Left lung (tissue), 10 donors: ENCODE data around the gene EIPR1. TPM values are rescaled to one million over a fixed set of nuclear protein-coding genes. Genes with fewer than 3 reads are reported as not detected.

Source experiments
- ATAC-seq: fragments of 200-7000 bp; cut with Tn5 transposase; one replicate; pipeline ENCODE4 v1.9.1; 2020; ENCODE audit warnings: moderate library complexity
- DNase-seq, 4 donors: peaks; one replicate each; pipeline ENCODE4 v3.0.0-alpha.2; 2013 to 2020
- H3K27ac ChIP-seq, 2 donors: fragments of 200-600 bp; sonication (generic) in 1 of 2; one replicate each; pipeline versions ENCODE4 v1.5.0 to v1.8.0; 2020 to 2021
- H3K27me3 ChIP-seq, 2 donors: fragments of 200-600 bp; sonication (generic) in 1 of 2; one replicate each; pipeline versions ENCODE4 v1.5.0 to v1.8.0; 2020 to 2021
- H3K36me3 ChIP-seq, 2 donors: fragments of 200-600 bp; sonication (generic) in 1 of 2; one replicate each; pipeline versions ENCODE4 v1.5.0 to v1.8.0; 2020 to 2021
- H3K4me1 ChIP-seq, 2 donors: fragments of 200-600 bp; one replicate each; pipeline ENCODE4 v1.8.0; 2021
- H3K4me3 ChIP-seq, 2 donors: fragments of 200-600 bp; sonication (generic) in 1 of 2; one replicate each; pipeline versions ENCODE4 v1.5.0 to v1.8.0; 2020 to 2021; ENCODE audit warnings: mild to moderate bottlenecking in 1 of 2
- H3K9me3 ChIP-seq, 2 donors: fragments of 200-600 bp; sonication (generic) in 1 of 2; one replicate each; pipeline versions ENCODE4 v1.5.0 to v1.8.0; 2020 to 2021
- intact Hi-C, 2 donors: fragments of 100-400 bp; cut with DNase I; formaldehyde crosslinking; loops; one replicate each; pipeline versions ENCODE4 v1.11.2 to v1.14.2; 2022
- polyA plus RNA-seq, 6 donors: library from polyadenylated mRNA; unstranded; fragments of 120-200 nt; gene quantifications; one replicate each; pipeline ENCODE4 v1.2.1, GENCODE V29; 2013; ENCODE audit not compliant: insufficient read length in 6 of 6
- total RNA-seq, 2 donors: library from RNA; stranded (reverse); fragmentation: NEBNext Ultra II Directional; extraction: Animal tissue kit (Norgen Biotek cat#: 25700); gene quantifications; one replicate each; pipeline ENCODE4 v1.2.1, GENCODE V29; 2021
- TF ChIP-seq, protein P1 (sequence below), 2 donors: fragments of 200-600 bp; sonication (generic) in 1 of 2; IDR thresholded peaks; one replicate each; pipeline versions ENCODE4 v1.5.0 to v1.8.0; 2021; ENCODE audit warnings: antibody characterized with exemption in 2 of 2
- donor health status: DM: no; HTN: yes; CAD: no.
- donor health status: DM: no; HTN: no; CAD: no.

The EIPR1 gene
- total and polyA plus RNA-seq, 8 donors: 18.1 to 24.4 (median 21.0) TPM

DNA sequence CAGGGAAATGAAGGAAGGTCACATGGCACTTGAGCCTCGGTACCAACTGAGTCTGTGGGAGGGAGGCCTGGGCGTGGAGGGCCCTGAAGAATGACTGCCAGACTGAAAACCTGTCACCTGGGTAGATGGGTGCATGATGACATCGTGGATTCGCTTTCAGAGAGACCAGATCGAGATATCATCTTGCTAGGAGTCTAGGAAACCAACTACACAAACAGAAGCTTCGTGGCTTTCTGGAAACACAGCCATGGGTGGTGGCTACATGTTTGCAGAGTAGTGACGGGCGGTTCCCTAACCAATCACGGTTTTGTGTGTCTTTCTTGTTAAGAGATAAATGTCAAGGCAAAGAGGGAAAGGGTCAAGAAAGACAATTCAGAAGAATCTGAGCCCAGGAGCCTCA, 155.0 kb downstream of the EIPR1 start:
- intact Hi-C loops: no loop called here
- Histone ChIP-seq H3K36me3 (no peaks in the 10 kb centered on the region), H3K9me3 (peaks cover 0 to 29% of the 10 kb centered on the region in 2 donors), H3K4me3 (no peak overlapping the region), H3K4me1 (no peaks in the 10 kb centered on the region), H3K27ac (peak overlapping the region in 1 of 2 donors; percentile 41), H3K27me3 (no peaks in the 10 kb centered on the region)
- DNase-seq (no peak), ATAC-seq (no peak)
- TF ChIP-seq, protein P1, sequence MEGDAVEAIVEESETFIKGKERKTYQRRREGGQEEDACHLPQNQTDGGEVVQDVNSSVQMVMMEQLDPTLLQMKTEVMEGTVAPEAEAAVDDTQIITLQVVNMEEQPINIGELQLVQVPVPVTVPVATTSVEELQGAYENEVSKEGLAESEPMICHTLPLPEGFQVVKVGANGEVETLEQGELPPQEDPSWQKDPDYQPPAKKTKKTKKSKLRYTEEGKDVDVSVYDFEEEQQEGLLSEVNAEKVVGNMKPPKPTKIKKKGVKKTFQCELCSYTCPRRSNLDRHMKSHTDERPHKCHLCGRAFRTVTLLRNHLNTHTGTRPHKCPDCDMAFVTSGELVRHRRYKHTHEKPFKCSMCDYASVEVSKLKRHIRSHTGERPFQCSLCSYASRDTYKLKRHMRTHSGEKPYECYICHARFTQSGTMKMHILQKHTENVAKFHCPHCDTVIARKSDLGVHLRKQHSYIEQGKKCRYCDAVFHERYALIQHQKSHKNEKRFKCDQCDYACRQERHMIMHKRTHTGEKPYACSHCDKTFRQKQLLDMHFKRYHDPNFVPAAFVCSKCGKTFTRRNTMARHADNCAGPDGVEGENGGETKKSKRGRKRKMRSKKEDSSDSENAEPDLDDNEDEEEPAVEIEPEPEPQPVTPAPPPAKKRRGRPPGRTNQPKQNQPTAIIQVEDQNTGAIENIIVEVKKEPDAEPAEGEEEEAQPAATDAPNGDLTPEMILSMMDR (IDR thresholded peaks at IDR 0.05): no peak

DNA sequence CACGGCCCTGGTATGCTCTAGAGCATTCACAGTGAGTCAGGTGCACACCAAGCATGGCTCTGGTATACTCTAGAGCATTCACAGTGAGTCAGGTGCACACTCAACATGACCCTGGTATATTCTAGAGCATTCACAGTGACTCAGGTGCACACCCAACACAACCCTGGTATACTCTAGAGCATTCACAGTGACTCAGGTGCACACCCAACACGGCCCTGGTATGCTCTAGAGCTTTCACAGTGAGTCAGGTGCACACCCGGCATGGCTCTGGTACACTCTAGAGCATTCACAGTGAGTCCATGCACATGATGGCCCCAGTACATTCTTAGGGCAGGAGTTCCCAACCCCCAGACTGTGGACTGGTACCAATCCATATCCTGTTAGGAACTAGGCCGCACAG, 158.1 kb downstream of the EIPR1 start:
- no peak for DNase-seq
- TF ChIP-seq, protein P1 (IDR thresholded peaks at IDR 0.05): no peak
- H3K27me3 ChIP-seq: no peaks in the 10 kb centered on the region
- H3K36me3 ChIP-seq: no peaks in the 10 kb centered on the region
- intact Hi-C loops: no loop called here
- no peak for ATAC-seq
- no peak overlapping the region for H3K4me3 ChIP-seq
- no peaks in the 10 kb centered on the region for H3K4me1 ChIP-seq
- H3K27ac ChIP-seq: no peak overlapping the region
- peaks cover 0 to 16% of the 10 kb centered on the region in 2 donors for H3K9me3 ChIP-seq

DNA sequence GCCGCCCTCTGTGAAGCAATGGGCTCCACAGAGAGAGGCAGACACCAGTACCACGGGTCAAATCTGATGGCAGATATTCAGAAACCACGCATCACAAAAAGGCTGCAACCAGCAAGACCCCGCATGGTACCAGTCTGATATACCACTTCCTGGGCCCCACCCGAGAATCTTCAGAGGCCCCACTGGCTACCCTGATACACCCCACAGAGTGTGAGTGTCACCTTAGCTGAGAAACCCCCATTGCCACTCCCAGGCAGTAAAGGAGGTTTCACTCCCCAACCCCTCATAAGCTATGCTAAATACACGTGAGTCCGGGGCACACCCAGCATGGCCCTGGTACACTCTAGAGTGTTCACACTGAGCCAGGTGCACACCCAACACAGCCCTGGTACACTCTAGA, 160.0 kb downstream of the EIPR1 start:
- Histone ChIP-seq H3K4me1 (no peaks in the 10 kb centered on the region), H3K27ac (no peak overlapping the region), H3K27me3 (no peaks in the 10 kb centered on the region), H3K36me3 (peaks cover 0 to 8% of the 10 kb centered on the region in 2 donors), H3K4me3 (no peak overlapping the region), H3K9me3 (peaks cover 0 to 6% of the 10 kb centered on the region in 2 donors)
- ATAC-seq (no peak), DNase-seq (no peak)
- TF ChIP-seq, protein P1 (IDR thresholded peaks at IDR 0.05): no peak
- intact Hi-C loops: no loop called here

DNA sequence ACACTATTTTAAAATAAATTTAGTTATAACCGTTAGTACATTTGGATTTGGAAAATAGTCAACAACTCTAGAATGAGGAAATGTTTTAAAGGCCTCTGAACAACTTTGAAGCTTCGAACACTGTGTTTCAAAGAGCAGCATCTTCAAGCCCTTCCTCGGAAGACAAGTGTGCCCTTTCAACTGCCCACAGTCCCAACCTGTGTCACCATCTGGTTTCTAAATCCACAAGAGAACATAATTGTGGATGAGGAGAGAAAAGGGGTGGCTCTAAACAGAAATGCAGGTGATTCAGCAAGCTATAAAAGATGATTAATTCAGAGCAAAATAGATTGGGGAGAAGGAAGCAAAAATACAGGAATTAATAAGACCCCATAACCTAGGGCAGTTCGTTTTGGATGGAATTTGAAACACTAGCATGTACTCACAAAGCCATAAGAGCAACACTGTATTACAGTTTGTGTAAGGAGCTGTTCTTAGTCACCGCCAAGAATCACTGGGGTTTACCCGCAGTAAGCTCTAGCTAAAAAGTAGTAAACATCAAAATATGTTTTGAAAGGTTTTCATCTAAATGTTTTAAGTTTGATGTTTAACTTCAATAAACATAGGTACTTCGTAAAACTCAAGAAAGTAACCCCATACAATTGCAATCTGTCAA, 160.7 kb downstream of the EIPR1 start:
- ATAC-seq (no peak), DNase-seq (no peak)
- intact Hi-C loops: no loop called here
- H3K27ac ChIP-seq: no peak overlapping the region
- H3K4me1 ChIP-seq: no peaks in the 10 kb centered on the region
- peaks cover 0 to 14% of the 10 kb centered on the region in 2 donors for H3K36me3 ChIP-seq
- H3K9me3 ChIP-seq: peaks cover 0 to 4% of the 10 kb centered on the region in 2 donors
- TF ChIP-seq, protein P1 (IDR thresholded peaks at IDR 0.05): no peak
- H3K27me3 ChIP-seq: no peaks in the 10 kb centered on the region
- no peak overlapping the region for H3K4me3 ChIP-seq

DNA sequence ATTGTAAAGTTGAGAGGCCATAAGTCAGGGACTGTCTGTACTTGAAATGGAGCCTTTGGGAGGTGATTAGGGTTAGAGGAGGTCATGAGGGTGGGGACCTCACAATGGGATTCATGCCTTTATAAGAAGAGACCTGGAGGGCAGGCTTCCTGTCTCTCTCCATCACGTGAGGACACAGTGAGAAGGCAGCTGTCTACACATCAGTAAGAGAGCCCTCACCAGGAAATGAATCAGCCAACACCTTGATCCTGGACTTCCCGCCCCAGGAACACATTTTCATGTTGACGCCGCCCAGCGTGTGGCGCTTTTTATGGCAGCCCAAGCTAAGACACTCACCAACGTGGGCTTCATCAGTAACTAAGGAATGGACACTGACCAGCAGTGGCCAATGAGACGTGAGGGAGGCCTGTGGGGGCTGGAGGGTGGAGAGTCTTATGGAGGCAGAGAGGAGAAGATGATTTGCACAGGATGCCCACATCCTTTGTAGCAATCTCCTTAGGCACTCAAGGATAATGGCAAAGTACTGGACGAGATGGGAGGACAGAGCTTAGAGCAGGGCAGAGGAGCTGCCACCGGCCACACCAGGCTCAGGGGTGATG, 162.7 kb downstream of the EIPR1 start:
- Histone ChIP-seq H3K27me3 (no peaks in the 10 kb centered on the region), H3K9me3 (no peaks in the 10 kb centered on the region), H3K36me3 (peaks cover 0 to 23% of the 10 kb centered on the region in 2 donors), H3K27ac (no peak overlapping the region), H3K4me3 (no peak overlapping the region), H3K4me1 (no peaks in the 10 kb centered on the region)
- ATAC-seq (no peak), DNase-seq (no peak)
- TF ChIP-seq, protein P1 (IDR thresholded peaks at IDR 0.05): no peak
- intact Hi-C loops: no loop called here
